Measurements from ENCODE around the gene PYHIN1. TPM values are rescaled to one million over a fixed set of nuclear protein-coding genes. Genes with fewer than 3 reads are reported as not detected.
A peak's percentile ranks its signal among the peaks of the same experiment; 100 is the strongest.

The PYHIN1 gene
- total and polyA plus RNA-seq, 7 donors: 0.36 to 3.5 (median 0.83) TPM; not detected in 2

DNA sequence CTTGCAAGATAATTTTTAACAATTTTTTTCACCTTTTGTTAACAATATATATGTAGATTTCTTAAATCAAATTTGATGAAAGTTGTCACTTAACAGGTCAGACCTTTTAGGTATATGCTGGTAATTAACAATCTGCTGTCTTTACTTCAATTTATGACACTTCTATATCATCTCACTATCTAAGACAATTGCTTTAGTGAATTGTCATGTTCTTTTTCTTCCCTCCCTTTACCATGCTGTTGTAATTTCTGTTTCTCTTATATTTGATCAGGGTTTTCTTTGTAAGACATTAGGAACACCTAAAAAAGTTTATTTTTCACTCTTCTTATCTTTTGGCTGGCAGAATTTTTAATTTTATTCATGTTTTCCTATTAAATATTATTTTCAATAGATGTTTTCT lies 80.4 kb downstream of the PYHIN1 start:
- intact Hi-C loops (cut with DNase I): no loop called here
- no peak for DNase-seq
- peak overlapping the region in 2 of 4 donors; percentile 50 to 57 for H3K4me3 ChIP-seq
- H3K27me3 ChIP-seq: no peaks in the 10 kb centered on the region
- peaks cover 0 to 11% (median 6%) of the 10 kb centered on the region in 4 donors for H3K4me1 ChIP-seq
- H3K36me3 ChIP-seq: peaks cover 0 to 23% (median 4%) of the 10 kb centered on the region in 4 donors
- peak overlapping the region in 3 of 4 donors; percentile 75 to 82 (median 79) for H3K27ac ChIP-seq
- no peaks in the 10 kb centered on the region for H3K9me3 ChIP-seq
- TF ChIP-seq POLR2AphosphoS5 (IDR thresholded peaks at IDR 0.05) (no peak), POLR2A (IDR thresholded peaks at IDR 0.05) (no peak), EP300 (IDR thresholded peaks at IDR 0.05) (no peak)
- TF ChIP-seq, protein P1, sequence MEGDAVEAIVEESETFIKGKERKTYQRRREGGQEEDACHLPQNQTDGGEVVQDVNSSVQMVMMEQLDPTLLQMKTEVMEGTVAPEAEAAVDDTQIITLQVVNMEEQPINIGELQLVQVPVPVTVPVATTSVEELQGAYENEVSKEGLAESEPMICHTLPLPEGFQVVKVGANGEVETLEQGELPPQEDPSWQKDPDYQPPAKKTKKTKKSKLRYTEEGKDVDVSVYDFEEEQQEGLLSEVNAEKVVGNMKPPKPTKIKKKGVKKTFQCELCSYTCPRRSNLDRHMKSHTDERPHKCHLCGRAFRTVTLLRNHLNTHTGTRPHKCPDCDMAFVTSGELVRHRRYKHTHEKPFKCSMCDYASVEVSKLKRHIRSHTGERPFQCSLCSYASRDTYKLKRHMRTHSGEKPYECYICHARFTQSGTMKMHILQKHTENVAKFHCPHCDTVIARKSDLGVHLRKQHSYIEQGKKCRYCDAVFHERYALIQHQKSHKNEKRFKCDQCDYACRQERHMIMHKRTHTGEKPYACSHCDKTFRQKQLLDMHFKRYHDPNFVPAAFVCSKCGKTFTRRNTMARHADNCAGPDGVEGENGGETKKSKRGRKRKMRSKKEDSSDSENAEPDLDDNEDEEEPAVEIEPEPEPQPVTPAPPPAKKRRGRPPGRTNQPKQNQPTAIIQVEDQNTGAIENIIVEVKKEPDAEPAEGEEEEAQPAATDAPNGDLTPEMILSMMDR (IDR thresholded peaks at IDR 0.05): no peak

DNA sequence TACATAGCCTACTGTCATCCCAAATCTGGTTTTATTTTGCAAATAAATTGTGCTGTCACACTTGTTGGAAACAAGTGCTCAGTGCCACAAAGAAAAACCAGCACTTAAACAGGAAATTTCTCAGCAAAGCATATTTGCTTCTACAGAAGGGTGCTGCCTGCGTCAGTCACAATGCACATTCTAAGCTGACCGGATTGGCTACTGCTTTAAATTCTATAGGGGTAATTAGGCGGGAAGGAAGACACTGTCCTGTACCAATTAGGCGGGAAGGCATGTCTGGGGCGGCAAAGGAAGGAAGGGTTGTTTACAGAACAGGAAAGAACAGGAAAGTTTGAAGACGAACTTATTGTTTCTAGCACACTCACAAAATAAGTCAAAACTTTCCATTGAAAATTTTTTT lies 81.1 kb downstream of the PYHIN1 start:
- Histone ChIP-seq H3K4me1 (peaks cover 0 to 11% (median 6%) of the 10 kb centered on the region in 4 donors), H3K27me3 (no peaks in the 10 kb centered on the region), H3K9me3 (no peaks in the 10 kb centered on the region), H3K27ac (peak overlapping the region; percentile 37 to 82 (median 77)), H3K4me3 (peak overlapping the region; percentile 12 to 57 (median 37)), H3K36me3 (peaks cover 0 to 30% (median 4%) of the 10 kb centered on the region in 4 donors)
- no peak for DNase-seq
- TF ChIP-seq POLR2A (IDR thresholded peaks at IDR 0.05) (peak in 1 of 2 donors; percentile 11), POLR2AphosphoS5 (IDR thresholded peaks at IDR 0.05) (peak in 2 of 4 donors; percentile 42 to 60), EP300 (IDR thresholded peaks at IDR 0.05) (no peak)
- TF ChIP-seq, protein P1 (IDR thresholded peaks at IDR 0.05): no peak
- intact Hi-C loops (cut with DNase I): no loop called here
- WGBS, 2 donors: 24 to 46% methylated on average over 6 of the region's 6 CpGs

DNA sequence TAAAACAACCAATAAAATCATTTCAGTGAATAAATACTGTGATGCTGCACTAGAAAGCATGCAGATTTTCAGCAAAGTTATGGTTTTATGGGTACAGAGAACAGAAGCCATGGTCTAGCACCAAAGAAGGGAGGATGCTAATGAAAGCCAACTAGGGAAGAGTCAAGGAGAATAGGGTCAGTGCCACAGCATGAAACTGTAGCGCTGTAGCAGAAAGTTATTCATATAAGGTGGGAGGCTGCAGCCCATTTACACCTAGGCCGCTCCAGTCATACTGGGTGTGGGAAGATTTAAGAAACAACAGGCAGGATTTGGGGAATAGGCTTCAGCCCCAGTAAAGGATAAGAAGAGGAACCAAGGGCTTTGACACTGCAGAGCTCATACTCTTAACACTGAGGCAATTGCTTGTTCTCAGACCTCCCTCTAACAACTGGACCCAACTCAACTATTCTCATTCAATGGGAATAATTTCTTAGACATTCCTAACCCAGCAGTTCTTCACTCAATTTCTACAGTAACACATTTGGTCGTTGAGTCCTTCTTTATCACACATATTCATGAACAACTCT lies 82.7 kb downstream of the PYHIN1 start:
- Histone ChIP-seq H3K27me3 (no peaks in the 10 kb centered on the region), H3K9me3 (no peaks in the 10 kb centered on the region), H3K36me3 (peaks cover 0 to 46% (median 8%) of the 10 kb centered on the region in 4 donors), H3K4me1 (peaks cover 0 to 7% (median 5%) of the 10 kb centered on the region in 4 donors), H3K27ac (peak overlapping the region in 1 of 4 donors; percentile 75), H3K4me3 (no peak overlapping the region)
- TF ChIP-seq, protein P1 (IDR thresholded peaks at IDR 0.05): no peak
- TF ChIP-seq POLR2AphosphoS5 (IDR thresholded peaks at IDR 0.05): no peak
- TF ChIP-seq POLR2A (IDR thresholded peaks at IDR 0.05): no peak
- TF ChIP-seq EP300 (IDR thresholded peaks at IDR 0.05): no peak
- intact Hi-C loops (cut with DNase I): no loop called here
- 81 to 86% methylated on average over 3 of the region's 3 CpGs for WGBS, 2 donors
- no peak for DNase-seq

DNA sequence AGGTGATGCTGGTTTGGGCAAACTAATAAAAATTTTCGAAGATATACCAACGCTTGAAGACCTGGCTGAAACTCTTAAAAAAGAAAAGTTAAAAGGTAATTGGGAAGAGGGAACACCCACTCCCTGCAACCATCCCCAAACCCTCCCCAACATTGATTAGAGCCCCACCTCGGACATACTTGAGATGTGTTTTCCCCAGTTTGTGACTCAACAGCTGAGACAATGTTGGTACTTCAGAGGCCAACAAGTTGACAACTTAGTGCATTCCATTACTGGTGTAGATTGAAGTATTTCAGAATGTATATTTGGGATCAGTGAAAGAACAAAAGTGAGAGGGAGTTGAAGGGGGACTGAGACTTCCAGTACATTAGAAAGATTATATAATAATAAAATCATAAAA lies 83.5 kb downstream of the PYHIN1 start:
- Histone ChIP-seq H3K27me3 (no peaks in the 10 kb centered on the region), H3K27ac (peak overlapping the region in 2 of 4 donors; percentile 28 to 47), H3K4me1 (peaks cover 0 to 7% (median 1%) of the 10 kb centered on the region in 4 donors), H3K9me3 (no peaks in the 10 kb centered on the region), H3K36me3 (peaks cover 0 to 54% (median 8%) of the 10 kb centered on the region in 4 donors), H3K4me3 (no peak overlapping the region)
- intact Hi-C loops (cut with DNase I): no loop called here
- DNase-seq: no peak
- WGBS, 2 donors: 80 to 84% methylated on average over 3 of the region's 3 CpGs
- no peak for TF ChIP-seq POLR2A (IDR thresholded peaks at IDR 0.05)
- TF ChIP-seq POLR2AphosphoS5 (IDR thresholded peaks at IDR 0.05): no peak
- TF ChIP-seq, protein P1 (IDR thresholded peaks at IDR 0.05): no peak
- TF ChIP-seq EP300 (IDR thresholded peaks at IDR 0.05): no peak
